ENCODE measurements around the gene LPCAT3.

DNA sequence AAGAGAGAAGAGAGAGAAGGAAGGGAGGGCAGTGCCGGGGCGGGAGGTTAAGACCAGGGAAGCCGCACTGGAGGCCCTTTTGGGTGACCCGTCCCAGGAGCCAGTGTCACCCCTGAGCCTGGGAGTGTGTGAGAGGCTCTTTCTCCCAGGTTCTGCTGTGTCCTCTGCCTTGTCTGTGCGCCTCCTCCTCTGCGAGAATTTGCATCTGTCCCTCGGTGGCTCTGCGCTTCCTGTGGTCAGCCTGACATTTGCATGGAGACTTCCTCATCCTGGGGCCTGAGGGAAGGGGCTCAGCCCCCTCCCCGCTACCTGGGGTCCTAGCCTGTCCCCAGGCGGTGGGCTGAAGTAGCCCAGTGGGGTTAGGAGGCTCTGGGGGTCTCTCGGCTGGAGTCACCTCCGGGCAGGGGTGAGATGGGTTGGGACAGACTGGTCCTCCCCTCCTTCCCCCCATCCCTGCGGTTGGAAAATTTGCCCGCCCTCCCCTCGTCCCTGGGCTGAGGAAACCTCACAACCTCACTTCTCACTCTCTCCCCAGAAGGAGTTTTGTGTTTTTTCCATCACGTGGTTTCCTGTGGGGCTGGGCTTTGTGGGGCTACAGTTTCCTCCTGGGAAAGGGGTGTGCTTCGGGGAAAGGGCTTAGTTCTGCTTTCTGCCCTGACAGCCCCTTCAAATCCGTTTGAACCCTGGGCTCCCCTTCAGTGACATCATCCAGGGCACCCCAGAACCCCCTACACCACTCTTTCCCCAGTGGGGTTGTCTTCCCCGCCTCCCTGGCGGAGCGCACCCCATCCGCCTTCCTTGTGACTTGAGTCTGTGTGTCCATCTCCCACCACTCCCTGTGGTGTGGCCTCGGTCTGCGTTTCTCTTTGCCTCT lies 64.6 kb downstream of the LPCAT3 start:
- TF ChIP-seq BHLHE40 (IDR thresholded peaks at IDR 0.05; ENCODE audit: borderline replicate concordance) = no peak
- TF ChIP-seq CTBP1 (IDR thresholded peaks at IDR 0.05; ENCODE audit: borderline replicate concordance) = no peak
- TF ChIP-seq, protein P1, sequence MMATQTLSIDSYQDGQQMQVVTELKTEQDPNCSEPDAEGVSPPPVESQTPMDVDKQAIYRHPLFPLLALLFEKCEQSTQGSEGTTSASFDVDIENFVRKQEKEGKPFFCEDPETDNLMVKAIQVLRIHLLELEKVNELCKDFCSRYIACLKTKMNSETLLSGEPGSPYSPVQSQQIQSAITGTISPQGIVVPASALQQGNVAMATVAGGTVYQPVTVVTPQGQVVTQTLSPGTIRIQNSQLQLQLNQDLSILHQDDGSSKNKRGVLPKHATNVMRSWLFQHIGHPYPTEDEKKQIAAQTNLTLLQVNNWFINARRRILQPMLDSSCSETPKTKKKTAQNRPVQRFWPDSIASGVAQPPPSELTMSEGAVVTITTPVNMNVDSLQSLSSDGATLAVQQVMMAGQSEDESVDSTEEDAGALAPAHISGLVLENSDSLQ (IDR thresholded peaks at IDR 0.05) = no peak
- no peak for TF ChIP-seq FOXM1 (IDR thresholded peaks at IDR 0.05; ENCODE audit: borderline replicate concordance)
- TF ChIP-seq HDGF (IDR thresholded peaks at IDR 0.05; ENCODE audit: borderline replicate concordance) = no peak
- no peak for TF ChIP-seq FOXA1 (IDR thresholded peaks at IDR 0.05)
- no peak for TF ChIP-seq SP1 (IDR thresholded peaks at IDR 0.05)
- TF ChIP-seq ARNT (IDR thresholded peaks at IDR 0.05) = no peak
- TF ChIP-seq L3MBTL2 (conservative IDR thresholded peaks at IDR 0.05) = no peak
- TF ChIP-seq TARDBP (IDR thresholded peaks at IDR 0.05) = no peak
- no peak for TF ChIP-seq FOXK2 (IDR thresholded peaks at IDR 0.05)
- TF ChIP-seq ELF4 (IDR thresholded peaks at IDR 0.05) = no peak
- TF ChIP-seq SUZ12 (IDR thresholded peaks at IDR 0.05) = no peak
- TF ChIP-seq NFRKB (IDR thresholded peaks at IDR 0.05) = no peak
